Measurements from ENCODE around the gene GTF3C6.
A peak's percentile ranks its signal among the peaks of the same experiment; 100 is the strongest.

DNA sequence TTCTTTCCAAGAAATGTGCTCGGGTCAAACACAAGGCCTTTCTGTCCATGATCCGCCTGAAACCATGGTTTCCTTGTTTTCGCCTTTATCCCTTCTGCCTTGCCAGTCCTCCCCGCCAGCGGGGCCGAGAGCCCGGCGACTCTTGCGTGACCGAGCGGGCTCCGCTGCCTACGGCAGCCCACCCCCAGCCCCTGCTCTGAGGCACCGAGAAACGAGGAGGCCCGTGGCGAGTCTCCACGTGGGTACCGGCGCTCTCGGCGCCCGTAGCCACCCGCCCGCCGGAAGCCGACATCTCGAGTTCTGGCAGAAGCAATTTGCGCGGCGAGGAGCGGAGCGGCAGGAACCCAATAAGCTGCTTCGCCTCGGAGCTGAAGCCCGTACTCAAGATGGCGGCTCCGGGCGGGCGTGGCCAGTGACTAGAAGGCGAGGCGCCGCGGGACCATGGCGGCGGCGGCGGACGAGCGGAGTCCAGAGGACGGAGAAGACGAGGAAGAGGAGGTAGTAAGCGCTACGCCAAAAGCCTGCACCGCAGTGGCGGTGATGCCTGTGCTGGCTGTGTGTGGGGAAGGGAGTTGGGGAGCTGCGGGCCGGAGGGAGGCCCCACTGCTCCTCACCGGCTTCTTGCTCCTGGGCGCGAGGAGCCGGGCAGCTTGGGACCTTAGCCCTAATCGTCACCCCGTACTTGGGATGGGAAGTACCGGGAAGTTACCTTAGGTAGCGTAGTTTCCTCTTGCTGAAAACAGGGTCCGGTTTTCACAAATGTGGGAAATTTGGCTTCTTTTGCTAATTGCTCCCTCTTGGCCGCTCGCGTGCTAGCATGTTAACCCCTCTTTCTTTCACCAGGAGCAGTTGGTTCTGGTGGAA lies at the start of gene GTF3C6:
- TF ChIP-seq, protein P1, sequence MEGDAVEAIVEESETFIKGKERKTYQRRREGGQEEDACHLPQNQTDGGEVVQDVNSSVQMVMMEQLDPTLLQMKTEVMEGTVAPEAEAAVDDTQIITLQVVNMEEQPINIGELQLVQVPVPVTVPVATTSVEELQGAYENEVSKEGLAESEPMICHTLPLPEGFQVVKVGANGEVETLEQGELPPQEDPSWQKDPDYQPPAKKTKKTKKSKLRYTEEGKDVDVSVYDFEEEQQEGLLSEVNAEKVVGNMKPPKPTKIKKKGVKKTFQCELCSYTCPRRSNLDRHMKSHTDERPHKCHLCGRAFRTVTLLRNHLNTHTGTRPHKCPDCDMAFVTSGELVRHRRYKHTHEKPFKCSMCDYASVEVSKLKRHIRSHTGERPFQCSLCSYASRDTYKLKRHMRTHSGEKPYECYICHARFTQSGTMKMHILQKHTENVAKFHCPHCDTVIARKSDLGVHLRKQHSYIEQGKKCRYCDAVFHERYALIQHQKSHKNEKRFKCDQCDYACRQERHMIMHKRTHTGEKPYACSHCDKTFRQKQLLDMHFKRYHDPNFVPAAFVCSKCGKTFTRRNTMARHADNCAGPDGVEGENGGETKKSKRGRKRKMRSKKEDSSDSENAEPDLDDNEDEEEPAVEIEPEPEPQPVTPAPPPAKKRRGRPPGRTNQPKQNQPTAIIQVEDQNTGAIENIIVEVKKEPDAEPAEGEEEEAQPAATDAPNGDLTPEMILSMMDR (IDR thresholded peaks at IDR 0.05), result no peak
- TF ChIP-seq POLR2A (IDR thresholded peaks at IDR 0.05; ENCODE audit: low read depth) (peak; percentile 22), EP300 (IDR thresholded peaks at IDR 0.05) (no peak)

Measured in esophagus muscularis mucosa (tissue), 4 donors.